ENCODE results near the gene KIAA1671.

DNA sequence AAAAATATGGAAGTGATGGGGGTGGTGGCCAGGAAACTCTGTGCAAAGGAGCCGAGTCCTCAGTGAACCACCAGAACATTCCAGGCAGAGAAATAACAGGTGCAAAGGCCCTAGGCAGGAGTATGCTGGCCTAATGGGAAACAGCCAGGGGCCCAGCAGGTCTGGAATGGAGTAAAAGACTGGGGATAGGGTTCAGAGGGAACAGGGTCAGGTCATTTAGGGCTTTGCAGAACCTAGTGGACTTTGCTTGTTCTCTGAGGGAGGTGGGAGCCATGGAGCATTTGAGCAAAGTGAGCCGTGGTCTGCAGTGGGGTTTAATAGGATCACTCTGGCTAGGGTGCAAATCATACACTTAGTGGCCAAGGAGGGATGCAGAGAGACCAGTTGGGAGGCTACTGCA lies 255.8 kb downstream of the KIAA1671 start:
- TF ChIP-seq YY1 (IDR thresholded peaks at IDR 0.05; ENCODE audit: insufficient read depth, insufficient read length) = no peak
- TF ChIP-seq ZNF274 (IDR thresholded peaks at IDR 0.05; ENCODE audit: low read depth, low read length) = no peak
